Smooth muscle cell (in vitro differentiated cells): ENCODE results near the gene BPTF. TPM values are rescaled to one million over a fixed set of nuclear protein-coding genes. Genes with fewer than 3 reads are reported as not detected.
"Not testable (repeated sequence)": the region's sequence is repeated elsewhere in the genome, so short reads cannot be mapped to it uniquely, and the experiment has no call there.

Source experiments
- DNase-seq: peaks from one replicate; lab custom pipeline; 2025; ENCODE audit not compliant: unreplicated experiment; lab: John Stamatoyannopoulos, UW
- H2AFZ ChIP-seq: fragments of 200-600 bp; sonication (generic); 2 replicates; pipeline ENCODE4 v1.6.0; 2016; ENCODE audit warnings: antibody characterized with exemption, low read depth, mild to moderate bottlenecking
- H3F3A ChIP-seq: fragments of 200-600 bp; sonication (generic); 2 replicates; pipeline ENCODE4 v1.6.0; 2017; ENCODE audit warnings: antibody characterized with exemption, low read depth
- H3K27ac ChIP-seq: fragments of 200-600 bp; sonication (generic); 2 replicates; pipeline ENCODE4 v1.5.1; 2016; ENCODE audit warnings: low read depth, mild to moderate bottlenecking
- H3K27me3 ChIP-seq: fragments of 200-600 bp; sonication (generic); 2 replicates; pipeline ENCODE4 v1.6.1; 2016; ENCODE audit warnings: low read depth, mild to moderate bottlenecking
- H3K36me3 ChIP-seq: fragments of 200-600 bp; sonication (generic); 2 replicates; pipeline ENCODE4 v1.5.1; 2016; ENCODE audit warnings: low read depth
- H3K4me1 ChIP-seq: fragments of 200-600 bp; sonication (generic); 2 replicates; pipeline ENCODE4 v1.5.1; 2016; ENCODE audit warnings: low read depth
- H3K4me2 ChIP-seq: fragments of 200-600 bp; sonication (generic); 2 replicates; pipeline ENCODE4 v1.6.0; 2016; ENCODE audit warnings: mild to moderate bottlenecking
- H3K4me3 ChIP-seq: fragments of 200-600 bp; sonication (generic); 2 replicates; pipeline ENCODE4 v1.5.1; 2016; ENCODE audit warnings: mild to moderate bottlenecking
- H3K79me2 ChIP-seq: fragments of 200-600 bp; sonication (generic); 2 replicates; pipeline ENCODE4 v1.6.0; 2016; ENCODE audit warnings: low read depth, mild to moderate bottlenecking
- H3K9ac ChIP-seq: fragments of 200-600 bp; sonication (generic); 2 replicates; pipeline ENCODE4 v1.6.0; 2016; ENCODE audit warnings: low read depth
- H3K9me3 ChIP-seq: fragments of 200-600 bp; sonication (generic); replicated peaks from 2 replicates; pipeline ENCODE4 v1.5.1; 2016; ENCODE audit warnings: low read depth
- H4K20me1 ChIP-seq: fragments of 200-600 bp; sonication (generic); 2 replicates; pipeline ENCODE4 v1.6.0; 2016; ENCODE audit warnings: low read depth
- CTCF ChIP-seq: fragments of 200-600 bp; sonication (generic); IDR thresholded peaks from 2 replicates; pipeline ENCODE4 v1.5.1; 2017; ENCODE audit warnings: borderline replicate concordance, mild to moderate bottlenecking, antibody characterized with exemption; ENCODE audit not compliant: insufficient read depth, poor library complexity, severe bottlenecking
- WGBS: methylation state at CpG from one replicate; pipeline ENCODE4 v1.1.7; 2016; ENCODE audit warnings: low lambda C conversion rate; 5-methylcytosine and 5-hydroxymethylcytosine counted together
- polyA plus RNA-seq: library from polyadenylated mRNA; unstranded; fragments of >200 nt; fragmentation: Nextera tagmentation; extraction: Ambion mirVana; gene quantifications from 2 replicates; pipeline ENCODE4 v1.2.1, GENCODE V29; 2016
- total RNA-seq: library from RNA; depleted of rRNA; stranded (reverse); fragments of >200 nt; gene quantifications from 2 replicates; pipeline ENCODE4 v1.2.3, GENCODE V29; 2014

BPTF gene
- total and polyA plus RNA-seq, 2 experiments from 2014 or later, result 26.8 to 51.2 TPM

DNA sequence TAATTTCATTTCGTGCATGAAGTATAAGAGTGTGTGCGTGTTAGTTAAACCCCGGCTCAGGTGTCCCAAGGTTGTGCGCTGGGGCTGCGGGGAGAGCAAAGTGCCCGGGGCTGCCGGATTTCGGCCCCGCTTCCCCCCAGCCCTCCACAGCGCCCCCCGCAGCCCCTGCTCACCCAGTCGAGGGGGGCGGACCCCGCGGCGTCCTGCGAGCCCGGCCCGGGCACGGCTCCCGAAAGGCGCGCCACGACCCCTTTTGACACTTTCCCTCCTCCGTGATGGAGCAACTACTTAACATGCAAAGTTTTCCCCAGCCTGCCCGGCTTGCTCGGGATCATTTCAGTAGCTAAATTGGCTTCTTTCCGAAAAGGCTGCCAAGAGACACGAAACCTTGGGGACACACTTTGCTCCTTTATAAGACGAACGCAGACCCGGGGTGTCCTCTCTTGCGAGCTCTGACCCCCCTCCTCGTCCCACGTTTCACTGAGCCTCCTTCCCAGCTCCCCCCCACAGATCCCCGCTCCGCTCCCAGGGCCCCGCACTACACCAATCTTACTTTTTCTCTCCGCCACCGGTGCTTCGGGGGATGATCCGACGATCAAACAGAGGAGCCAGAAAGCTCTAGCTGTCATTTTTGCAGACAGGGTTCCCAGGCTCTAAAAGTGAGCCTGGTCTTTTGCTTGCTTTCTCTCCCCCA lies 170.4 kb downstream of the BPTF start:
- Histone ChIP-seq H3K4me1 (peaks cover 3% of the 10 kb centered on the region), H3K27me3 (no peaks in the 10 kb centered on the region), H3K27ac (no peak overlapping the region), H3K9me3 (no peaks in the 10 kb centered on the region), H3K79me2 (no peaks in the 10 kb centered on the region), H3K36me3 (no peaks in the 10 kb centered on the region), H4K20me1 (no peaks in the 10 kb centered on the region), H3K4me3 (peak overlapping the region; percentile 68), H2AFZ (peak overlapping the region; percentile 59), H3K4me2 (peak overlapping the region; percentile 95), H3F3A (peaks cover 7% of the 10 kb centered on the region), H3K9ac (peak overlapping the region; percentile 30)
- DNase-seq, result no peak
- TF ChIP-seq CTCF, result no peak
- 2% methylated on average over 32 of the region's 43 CpGs for WGBS

GRCh38 chr17:67996301-67997171 lies 171.2 kb downstream of the BPTF start, which contains the start of gene C17orf58:
Gene C17orf58, minus strand, starts transcription at chr17:67996469. Its CDS starts 271 bp downstream, at chr17:67996198.
- H3K27ac ChIP-seq, result peak within 1 kb of the TSS; percentile 43
- 26% methylated on average over 25 of the region's 25 CpGs for WGBS
- H3K9ac ChIP-seq, result peak within 1 kb of the TSS; percentile 30
- H4K20me1 ChIP-seq, DNase-seq, H3K27me3 ChIP-seq, H3K79me2 ChIP-seq, H3K36me3 ChIP-seq, H3F3A ChIP-seq, H3K4me1 ChIP-seq, H3K9me3 ChIP-seq: not testable (repeated sequence)
- H2AFZ ChIP-seq, result peak within 1 kb of the TSS; percentile 59
- H3K4me2 ChIP-seq, result peak within 1 kb of the TSS; percentile 95
- H3K4me3 ChIP-seq, result peak within 1 kb of the TSS; percentile 68

DNA sequence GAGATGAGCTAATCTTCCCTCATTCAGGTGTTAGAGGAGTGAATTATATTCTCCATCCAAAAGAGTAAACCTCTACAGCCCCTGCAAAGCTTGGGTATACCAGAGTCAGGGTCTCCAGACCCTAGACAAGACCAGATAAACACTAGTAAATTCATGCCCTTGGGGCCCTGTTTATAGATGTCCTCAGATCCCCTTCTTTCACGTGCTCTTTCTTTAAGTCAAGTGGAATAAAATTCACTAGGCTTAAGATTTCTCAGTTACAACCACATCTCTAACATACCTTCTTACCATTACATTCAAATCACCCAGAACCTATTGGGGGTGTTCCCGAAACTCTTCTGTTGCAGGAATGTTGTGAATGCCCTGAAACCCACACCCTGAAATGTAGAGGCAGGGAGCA lies 173.2 kb downstream of the BPTF start:
- H3K9ac ChIP-seq, result no peak overlapping the region
- H3K4me1 ChIP-seq, result peaks cover 3% of the 10 kb centered on the region
- no peak for DNase-seq
- no peaks in the 10 kb centered on the region for H3K79me2 ChIP-seq
- H3K27me3 ChIP-seq, result no peaks in the 10 kb centered on the region
- peaks cover 7% of the 10 kb centered on the region for H3F3A ChIP-seq
- H4K20me1 ChIP-seq, result no peaks in the 10 kb centered on the region
- TF ChIP-seq CTCF, result no peak
- 74% methylated on average over 2 of the region's 2 CpGs for WGBS
- no peak overlapping the region for H3K4me3 ChIP-seq
- H3K36me3 ChIP-seq, result no peaks in the 10 kb centered on the region
- no peak overlapping the region for H3K4me2 ChIP-seq
- H3K27ac ChIP-seq, result no peak overlapping the region
- H3K9me3 ChIP-seq, result no peaks in the 10 kb centered on the region
- H2AFZ ChIP-seq, result no peak overlapping the region

- Histone ChIP-seq H2AFZ (no peak overlapping the region), H3K9me3 (no peaks in the 10 kb centered on the region), H3K79me2 (no peaks in the 10 kb centered on the region), H3F3A (peaks cover 3% of the 10 kb centered on the region), H3K4me2 (no peak overlapping the region), H3K27ac (no peak overlapping the region), H4K20me1 (no peaks in the 10 kb centered on the region), H3K9ac (no peak overlapping the region), H3K4me1 (no peaks in the 10 kb centered on the region), H3K4me3 (no peak overlapping the region), H3K36me3 (no peaks in the 10 kb centered on the region), H3K27me3 (no peaks in the 10 kb centered on the region)
- DNase-seq, result no peak
- 92% methylated on average over 3 of the region's 3 CpGs for WGBS
- TF ChIP-seq CTCF, result no peak
These were observed 174.1 kb downstream of the BPTF start for GRCh38 chr17:67999291-67999911.
